Activated T-cell treated with anti-CD3 and anti-CD28 coated beads, Interleukin-2, amount 50 U/mL, for 4 hours (primary cell): ENCODE data around the gene GMDS. TPM values are rescaled to one million over a fixed set of nuclear protein-coding genes. Genes with fewer than 3 reads are reported as not detected.

Source experiments
- ATAC-seq, 2 donors: fragments of 200-7000 bp; cut with Tn5 transposase; one replicate each; pipeline ENCODE4 v1.10.0; 2021
- DNase-seq: peaks from one replicate; pipeline ENCODE4 v3.0.0-alpha.2; 2020
- H3K27me3 Mint-ChIP-seq: one replicate; pipeline ENCODE4 v1.8.0; 2021; ENCODE audit warnings: low read depth, mixed read lengths
- H3K36me3 Mint-ChIP-seq: one replicate; pipeline ENCODE4 v1.8.0; 2022; ENCODE audit warnings: mixed read lengths; ENCODE audit not compliant: insufficient read depth
- H3K4me1 Mint-ChIP-seq: one replicate; pipeline ENCODE4 v1.8.0; 2021; ENCODE audit warnings: low read depth, mixed read lengths
- H3K4me3 Mint-ChIP-seq: one replicate; pipeline ENCODE4 v1.8.0; 2021; ENCODE audit warnings: mild to moderate bottlenecking, moderate library complexity, mixed read lengths
- H3K9me3 Mint-ChIP-seq: one replicate; pipeline ENCODE4 v1.8.0; 2021; ENCODE audit warnings: mixed read lengths
- total RNA-seq, 3 donors: library from RNA; stranded (reverse); gene quantifications; one replicate each; pipeline ENCODE4 v1.2.1, GENCODE V29; 2021

Gene GMDS
- total RNA-seq, 3 donors from 2014 or later, result 38.9 to 48.0 (median 43.9) TPM

DNA sequence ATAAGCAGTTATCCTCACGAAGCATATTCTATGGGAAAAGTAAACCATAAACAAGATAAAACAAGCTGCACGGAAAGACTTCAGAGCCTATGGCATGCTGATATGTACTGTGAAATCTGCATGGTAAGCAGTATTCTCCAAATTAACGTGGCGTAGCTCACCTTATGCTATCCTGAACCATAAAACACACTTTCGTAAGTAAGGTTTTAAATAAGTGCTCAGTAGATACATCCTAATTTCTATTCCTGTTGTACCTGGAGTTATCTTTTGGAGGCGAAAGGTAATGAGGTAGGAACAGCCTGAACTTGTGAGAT lies 208.7 kb downstream of the GMDS start:
- no peak for DNase-seq
- no peak for ATAC-seq
- H3K9me3 Mint-ChIP-seq, result no peaks in the 10 kb centered on the region
- H3K36me3 Mint-ChIP-seq, result peaks cover 4% of the 10 kb centered on the region
- no peak overlapping the region for H3K4me3 Mint-ChIP-seq
- H3K4me1 Mint-ChIP-seq, result peaks cover 30% of the 10 kb centered on the region
- no peaks in the 10 kb centered on the region for H3K27me3 Mint-ChIP-seq

DNA sequence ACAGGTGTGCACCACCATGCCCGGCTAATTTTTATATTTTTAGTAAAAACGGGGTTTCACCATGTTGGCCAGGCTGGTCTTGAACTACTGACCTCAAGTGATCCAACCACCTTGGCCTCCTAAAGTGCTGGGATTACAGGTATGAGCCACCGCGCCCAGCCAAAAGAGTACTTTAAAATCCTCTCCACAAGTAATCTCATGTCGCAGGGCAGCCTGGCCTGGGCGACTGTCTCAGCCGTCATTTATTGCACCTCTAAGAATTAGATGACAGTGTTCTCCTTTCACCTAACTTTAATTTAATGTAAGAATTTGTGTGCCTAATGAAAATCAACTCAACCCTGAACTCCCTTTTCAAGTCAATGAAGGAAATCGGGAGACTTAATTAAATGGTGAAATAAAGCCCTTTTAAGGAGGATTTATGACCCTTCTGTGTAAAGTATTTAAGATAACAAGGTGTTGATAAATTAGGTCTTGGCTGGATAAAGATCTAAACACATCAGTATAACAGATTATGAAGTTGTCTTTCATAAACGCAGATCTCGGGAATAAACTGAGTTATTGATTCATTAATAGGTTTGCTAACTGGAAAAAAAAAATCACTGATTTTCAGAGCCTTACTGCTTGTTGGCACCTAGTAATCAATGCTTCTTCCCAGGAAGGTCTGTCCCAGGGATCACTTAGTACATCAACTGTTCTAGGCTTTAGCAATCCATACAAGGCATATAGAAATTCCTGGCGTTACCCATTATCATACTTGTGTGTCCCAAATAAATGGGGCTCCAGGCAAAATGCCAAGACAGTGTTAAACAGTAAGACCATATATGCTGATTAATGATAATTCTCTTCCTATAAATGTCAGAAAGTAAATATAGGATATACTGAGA lies 209.3 kb downstream of the GMDS start:
- no peak for ATAC-seq

DNA sequence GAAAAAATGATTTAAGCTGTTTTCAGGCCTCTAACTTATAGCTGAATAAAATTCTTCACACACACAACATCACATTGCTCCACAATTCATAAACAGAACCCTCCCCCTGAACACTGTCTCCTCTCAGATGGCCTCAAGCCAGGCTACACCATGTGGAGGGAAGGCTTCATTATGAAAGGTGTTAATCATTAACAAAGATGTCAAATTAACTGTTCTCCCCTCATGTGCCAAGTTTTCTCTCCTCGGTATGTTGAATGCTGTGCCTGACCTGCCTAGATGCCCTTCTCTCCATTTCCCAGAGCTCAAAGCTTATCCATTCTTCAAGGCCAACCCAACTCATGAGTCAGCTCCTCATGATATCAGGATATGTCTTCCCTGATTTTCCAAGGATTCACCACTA lies 210.4 kb downstream of the GMDS start:
- Mint-ChIP-seq H3K9me3 (no peaks in the 10 kb centered on the region), H3K36me3 (peaks cover 4% of the 10 kb centered on the region), H3K4me1 (peaks cover 26% of the 10 kb centered on the region), H3K4me3 (no peak overlapping the region), H3K27me3 (no peaks in the 10 kb centered on the region)
- ATAC-seq (no peak), DNase-seq (no peak)

More for the DNA sequence above, 209.3 kb downstream of the GMDS start:
- no peak overlapping the region for H3K4me3 Mint-ChIP-seq
- H3K27me3 Mint-ChIP-seq, result no peaks in the 10 kb centered on the region
- peaks cover 4% of the 10 kb centered on the region for H3K36me3 Mint-ChIP-seq
- DNase-seq, result no peak
- peaks cover 30% of the 10 kb centered on the region for H3K4me1 Mint-ChIP-seq
- H3K9me3 Mint-ChIP-seq, result no peaks in the 10 kb centered on the region

DNA sequence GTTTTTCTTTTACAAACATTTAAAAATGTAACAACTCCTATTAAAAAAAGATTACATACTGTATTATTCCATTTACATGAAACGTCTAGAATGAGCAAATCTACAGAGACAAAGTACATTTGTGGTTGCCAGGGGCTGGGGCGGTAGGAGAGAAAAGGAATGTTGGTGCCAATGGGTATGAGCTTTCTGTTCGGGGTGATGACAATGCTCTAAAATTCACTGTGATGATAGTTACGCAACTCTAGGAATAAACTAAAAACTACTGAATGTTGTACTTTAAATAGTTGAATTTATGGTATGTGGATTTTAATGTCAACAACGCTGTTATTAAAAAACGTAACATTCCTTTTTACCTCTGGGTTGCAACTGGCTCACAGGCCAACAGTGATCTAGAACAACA lies 211.1 kb downstream of the GMDS start:
- ATAC-seq, result no peak
- H3K4me3 Mint-ChIP-seq, result no peak overlapping the region
- H3K27me3 Mint-ChIP-seq, result no peaks in the 10 kb centered on the region
- no peak for DNase-seq
- H3K9me3 Mint-ChIP-seq, result no peaks in the 10 kb centered on the region
- peaks cover 26% of the 10 kb centered on the region for H3K4me1 Mint-ChIP-seq
- H3K36me3 Mint-ChIP-seq, result peaks cover 4% of the 10 kb centered on the region

DNA sequence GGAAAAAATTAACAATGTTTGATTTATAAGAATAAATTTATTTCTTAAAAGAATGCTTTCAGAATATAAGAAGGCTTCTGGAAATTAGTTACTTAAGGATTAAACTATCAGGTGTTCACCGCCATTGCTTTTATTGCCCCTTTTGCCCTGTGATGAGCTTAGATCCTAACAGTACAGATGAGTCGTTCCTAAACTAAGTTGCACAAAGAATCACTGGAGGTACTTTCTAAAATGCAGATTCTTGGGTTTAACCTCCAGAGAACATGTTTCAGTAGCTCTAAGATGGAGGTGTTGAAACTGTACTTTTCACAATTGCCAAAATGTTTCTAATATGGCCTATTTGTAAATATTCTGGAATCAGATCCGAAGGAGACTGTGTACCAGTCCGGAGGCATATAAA lies 211.9 kb downstream of the GMDS start:
- Mint-ChIP-seq H3K36me3 (peaks cover 4% of the 10 kb centered on the region), H3K27me3 (no peaks in the 10 kb centered on the region), H3K4me1 (peaks cover 26% of the 10 kb centered on the region), H3K9me3 (no peaks in the 10 kb centered on the region), H3K4me3 (no peak overlapping the region)
- peak in 1 of 2 donors; percentile 71 for ATAC-seq
- no peak for DNase-seq

DNA sequence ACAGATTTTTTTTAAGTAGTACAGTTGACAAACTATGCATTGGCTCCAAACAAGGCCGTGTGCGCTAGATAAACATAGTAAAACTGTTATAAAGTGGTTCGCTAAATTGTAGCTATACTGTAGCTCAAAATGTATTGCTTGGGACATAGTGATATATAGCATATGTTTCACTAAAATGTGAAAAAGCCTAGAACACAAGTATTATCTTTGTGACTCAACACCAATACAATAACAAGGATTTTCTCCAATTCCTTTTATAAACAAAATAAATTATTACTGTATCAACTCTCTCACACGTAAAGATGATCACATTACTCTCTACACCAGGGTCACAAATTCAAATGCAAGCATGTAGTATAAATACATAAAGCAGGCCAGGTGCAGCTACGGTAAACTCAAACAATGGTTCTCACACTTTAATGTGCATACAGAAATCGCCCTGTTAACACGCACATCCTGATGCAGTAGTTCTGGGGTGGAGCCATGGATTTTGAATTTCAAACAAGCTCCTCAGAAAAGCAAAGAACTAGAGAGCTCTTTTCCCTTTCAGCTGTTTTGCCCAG lies 214.6 kb downstream of the GMDS start:
- Mint-ChIP-seq H3K36me3 (peaks cover 4% of the 10 kb centered on the region), H3K4me1 (peaks cover 15% of the 10 kb centered on the region), H3K27me3 (no peaks in the 10 kb centered on the region), H3K4me3 (no peak overlapping the region), H3K9me3 (no peaks in the 10 kb centered on the region)
- ATAC-seq (no peak), DNase-seq (no peak)

DNA sequence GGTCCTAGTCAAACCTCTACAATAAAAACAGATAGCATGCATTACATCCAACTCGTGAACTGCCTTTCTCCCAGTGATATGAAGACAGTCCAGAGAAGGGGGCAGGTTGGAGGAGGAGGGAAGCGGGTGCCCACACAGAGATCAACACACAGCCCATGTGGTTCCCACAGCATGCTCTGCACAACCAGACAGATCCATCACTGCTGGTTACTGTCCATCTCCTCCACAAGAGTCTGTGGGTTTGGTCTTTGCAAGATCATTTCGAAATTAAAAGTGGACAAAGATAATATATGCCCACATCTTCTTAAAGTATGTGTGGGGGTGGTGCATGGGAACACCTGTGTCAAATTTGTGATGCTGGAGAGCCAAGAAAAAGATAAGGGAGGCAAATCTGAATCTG lies 215.5 kb downstream of the GMDS start:
- peaks cover 13% of the 10 kb centered on the region for H3K4me1 Mint-ChIP-seq
- no peaks in the 10 kb centered on the region for H3K9me3 Mint-ChIP-seq
- H3K4me3 Mint-ChIP-seq, result no peak overlapping the region
- H3K27me3 Mint-ChIP-seq, result no peaks in the 10 kb centered on the region
- ATAC-seq (no peak), DNase-seq (no peak)
- H3K36me3 Mint-ChIP-seq, result peaks cover 1% of the 10 kb centered on the region

DNA sequence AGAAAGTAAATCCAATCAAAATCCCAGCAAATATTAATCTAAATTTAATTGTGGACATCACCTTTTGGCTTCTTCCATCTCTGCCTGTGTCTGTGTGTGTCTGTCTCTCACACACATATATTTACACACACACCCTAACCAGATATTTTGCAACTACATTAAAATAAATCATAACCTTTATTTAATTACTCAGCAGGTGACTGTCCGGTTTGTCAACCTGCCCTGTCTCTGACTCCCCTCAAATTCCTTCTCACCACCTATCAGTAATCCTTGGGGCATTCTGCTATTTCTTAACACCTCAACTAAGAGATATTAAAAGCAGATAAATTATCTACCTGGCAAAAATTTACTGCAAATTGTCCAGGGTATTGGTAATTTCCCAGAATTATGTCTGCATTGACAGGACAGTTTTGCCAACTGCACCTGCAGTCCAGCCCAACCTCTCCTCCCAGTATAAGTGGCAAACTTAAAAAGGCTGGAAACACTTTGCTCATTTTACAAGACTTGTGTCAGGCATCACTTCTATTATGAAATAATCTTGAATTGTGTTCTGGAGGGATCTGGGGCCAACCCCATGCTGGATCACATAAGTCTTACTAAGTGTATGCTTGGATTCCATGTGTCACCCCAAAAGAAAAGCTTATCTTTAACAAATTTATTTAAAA lies 216.1 kb downstream of the GMDS start:
- DNase-seq (no peak), ATAC-seq (no peak)
- no peak overlapping the region for H3K4me3 Mint-ChIP-seq
- H3K9me3 Mint-ChIP-seq, result no peaks in the 10 kb centered on the region
- H3K27me3 Mint-ChIP-seq, result no peaks in the 10 kb centered on the region
- H3K36me3 Mint-ChIP-seq, result peaks cover 1% of the 10 kb centered on the region
- peaks cover 16% of the 10 kb centered on the region for H3K4me1 Mint-ChIP-seq

DNA sequence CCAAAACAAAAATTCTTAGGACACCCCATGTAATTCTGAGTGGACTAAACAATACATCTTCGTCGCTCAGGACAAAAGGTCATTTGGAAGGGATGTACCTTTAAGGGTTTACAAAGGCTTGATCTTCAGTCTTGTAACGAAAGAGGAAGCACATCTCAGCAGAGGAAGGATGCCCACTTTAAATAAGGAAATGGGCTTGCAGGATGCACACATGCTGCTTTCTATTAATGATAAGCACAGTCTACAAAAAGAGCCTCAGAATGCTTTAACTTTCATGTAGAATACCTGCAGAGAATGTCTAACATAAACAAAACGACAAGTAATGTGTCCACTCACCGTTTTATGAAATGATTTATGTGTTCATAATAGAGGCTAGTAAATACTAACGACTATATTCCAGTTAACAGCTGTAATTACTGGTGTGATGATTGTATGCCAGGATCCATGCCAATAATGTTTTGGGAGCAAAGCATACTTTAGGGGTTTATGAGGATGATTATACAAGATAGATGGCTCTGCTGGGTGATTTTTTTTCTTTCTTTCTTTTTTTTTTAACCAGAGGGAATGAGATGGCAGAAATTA lies 216.9 kb downstream of the GMDS start:
- H3K36me3 Mint-ChIP-seq, result no peaks in the 10 kb centered on the region
- peaks cover 23% of the 10 kb centered on the region for H3K4me1 Mint-ChIP-seq
- no peak for ATAC-seq
- no peak overlapping the region for H3K4me3 Mint-ChIP-seq
- no peak for DNase-seq
- H3K9me3 Mint-ChIP-seq, result no peaks in the 10 kb centered on the region
- H3K27me3 Mint-ChIP-seq, result no peaks in the 10 kb centered on the region

DNA sequence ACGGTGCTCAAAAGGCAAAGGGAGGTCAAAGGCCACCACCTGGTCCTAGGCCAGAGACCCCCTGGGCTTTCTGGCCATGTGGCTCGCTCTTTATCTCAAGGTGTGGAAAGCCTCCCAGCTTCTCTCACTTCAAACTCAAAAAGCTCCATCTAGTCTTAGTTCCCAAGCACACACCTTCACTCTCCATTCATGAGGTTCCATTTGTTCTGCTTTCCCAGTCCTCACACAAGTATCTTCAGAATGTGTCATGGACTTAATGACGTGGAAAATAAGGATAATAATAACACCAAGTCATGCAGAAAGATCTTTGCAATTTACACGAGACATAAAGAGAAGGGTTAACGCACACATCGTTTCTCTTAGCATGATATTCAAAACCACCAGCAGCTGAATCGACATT lies 219.3 kb downstream of the GMDS start:
- ATAC-seq (no peak), DNase-seq (no peak)
- Mint-ChIP-seq H3K27me3 (no peaks in the 10 kb centered on the region), H3K36me3 (no peaks in the 10 kb centered on the region), H3K4me1 (peaks cover 32% of the 10 kb centered on the region), H3K4me3 (no peak overlapping the region), H3K9me3 (no peaks in the 10 kb centered on the region)

DNA sequence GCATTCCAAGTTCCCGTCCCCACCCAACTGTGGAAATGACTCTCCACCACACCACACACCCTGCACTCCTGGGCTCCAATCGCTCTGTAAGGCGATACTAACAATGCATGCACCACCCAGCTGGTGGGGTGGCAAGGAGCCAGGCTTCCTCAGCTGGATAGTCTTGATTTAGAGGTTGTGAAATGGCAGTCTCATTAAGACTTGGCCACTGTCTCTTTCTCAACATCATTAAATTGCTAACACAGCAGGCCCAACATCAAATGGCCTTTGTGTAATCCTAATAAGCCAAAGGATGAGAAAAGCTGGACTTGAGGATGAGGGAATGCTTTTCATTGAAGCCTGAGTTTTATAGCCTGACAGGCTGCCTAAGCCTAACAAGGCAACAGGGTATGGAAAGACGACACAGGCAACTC lies 223.7 kb downstream of the GMDS start:
- H3K4me1 Mint-ChIP-seq, result peaks cover 23% of the 10 kb centered on the region
- no peaks in the 10 kb centered on the region for H3K9me3 Mint-ChIP-seq
- ATAC-seq, result no peak

DNA sequence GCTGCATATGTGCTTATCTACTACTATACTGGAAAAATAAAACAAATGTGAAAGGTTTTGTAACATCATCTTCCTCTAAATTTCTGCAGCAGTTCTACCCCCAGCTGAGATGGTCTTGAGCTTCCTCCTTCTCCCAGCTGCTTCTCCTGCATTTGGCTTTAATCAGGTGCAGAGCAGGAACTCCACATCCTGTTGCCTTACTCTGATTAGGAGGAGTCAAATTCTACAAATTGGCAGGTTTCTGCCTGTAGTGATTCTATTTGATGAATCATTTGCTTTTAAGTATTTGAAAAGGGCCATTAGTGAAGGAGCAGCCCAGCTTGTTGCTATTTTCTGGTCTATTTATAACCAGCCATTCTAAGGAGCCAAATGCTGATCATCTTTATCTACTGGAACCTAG lies 224.5 kb downstream of the GMDS start:
- ATAC-seq, result no peak
- Mint-ChIP-seq H3K36me3 (peaks cover 1% of the 10 kb centered on the region), H3K4me3 (no peak overlapping the region), H3K9me3 (no peaks in the 10 kb centered on the region), H3K4me1 (peaks cover 23% of the 10 kb centered on the region), H3K27me3 (no peaks in the 10 kb centered on the region)
- DNase-seq, result no peak

More for the DNA sequence above, 223.7 kb downstream of the GMDS start:
- Mint-ChIP-seq H3K36me3 (peaks cover 1% of the 10 kb centered on the region), H3K27me3 (no peaks in the 10 kb centered on the region), H3K4me3 (no peak overlapping the region)
- no peak for DNase-seq

DNA sequence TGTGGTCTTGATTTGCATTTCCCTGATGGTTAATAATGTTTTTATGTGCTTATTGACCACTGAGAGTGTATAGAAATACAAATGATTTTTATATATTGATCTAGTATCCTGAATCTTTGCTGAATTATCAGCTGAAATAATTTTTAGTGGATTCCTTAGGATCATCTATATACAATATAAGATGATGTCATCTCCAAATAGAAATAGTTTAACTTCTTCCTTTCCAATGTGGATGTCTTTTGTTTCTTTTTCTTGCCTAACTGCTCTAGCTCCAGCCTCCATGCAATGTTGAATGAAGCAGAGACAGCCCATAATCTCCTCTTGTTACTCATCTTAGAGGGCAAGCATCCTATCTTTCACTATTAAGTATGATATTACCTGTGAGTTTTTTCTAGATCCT lies 226.4 kb downstream of the GMDS start:
- Mint-ChIP-seq H3K9me3 (peaks cover 17% of the 10 kb centered on the region), H3K4me1 (peaks cover 17% of the 10 kb centered on the region), H3K36me3 (peaks cover 8% of the 10 kb centered on the region), H3K4me3 (no peak overlapping the region), H3K27me3 (no peaks in the 10 kb centered on the region)
- ATAC-seq, result no peak
- no peak for DNase-seq

DNA sequence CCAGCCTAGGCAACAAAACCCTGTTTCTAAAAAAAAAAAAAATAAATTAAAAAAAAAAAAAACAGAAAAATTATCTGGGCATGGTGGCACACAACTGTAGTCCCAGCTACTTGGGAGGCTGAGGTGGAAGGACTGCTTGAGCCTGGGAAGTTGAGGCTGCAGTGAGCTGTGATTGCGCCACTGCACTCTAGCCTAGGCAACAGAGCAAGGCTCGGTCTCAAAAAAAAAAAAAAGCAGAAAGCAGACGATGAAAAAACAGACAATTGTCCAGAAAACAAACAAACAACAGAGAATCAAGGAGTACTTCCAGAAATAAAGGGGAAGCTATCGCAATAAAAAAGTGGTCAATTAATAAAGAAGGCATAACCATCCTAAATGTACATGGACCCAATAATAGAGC lies 229.4 kb downstream of the GMDS start:
- no peak for DNase-seq
- ATAC-seq, result no peak
- H3K4me1 Mint-ChIP-seq, result peaks cover 2% of the 10 kb centered on the region

More for the DNA sequence above, 229.4 kb downstream of the GMDS start:
- Mint-ChIP-seq H3K9me3 (peaks cover 17% of the 10 kb centered on the region), H3K4me3 (no peak overlapping the region), H3K27me3 (no peaks in the 10 kb centered on the region), H3K36me3 (peaks cover 10% of the 10 kb centered on the region)
